ENCODE measurements around the gene EMP2.

EMP2 gene

DNA sequence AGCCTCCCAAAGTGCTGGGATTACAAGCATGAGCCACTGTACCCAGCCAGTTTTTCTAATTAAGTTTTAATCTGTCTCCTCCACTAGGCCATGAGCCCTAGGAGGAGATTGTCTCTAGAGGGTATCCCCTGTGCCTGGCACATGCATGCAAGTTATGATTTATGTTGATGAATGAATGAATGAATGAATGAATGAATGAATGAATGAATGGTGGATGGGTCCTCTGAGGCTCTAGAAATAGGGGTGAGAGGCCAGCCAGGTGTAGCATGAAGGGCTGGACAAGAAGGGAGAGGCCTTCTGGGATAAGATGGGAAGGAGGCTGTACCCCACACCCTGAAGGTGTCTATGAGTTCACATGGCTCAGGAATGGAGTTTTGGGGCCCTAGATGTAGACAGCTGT lies 48.8 kb downstream of the EMP2 start:
- ChIA-PET POLR2A (no interaction called here), CTCF (interaction anchor here (1.1 to 2.8 kb wide), 3 partner anchors 9 to 387 kb away, joined by 4 to 8 read pairs (median 5); no protein-coding TSS in a partner anchor)
- DNase-seq: no peak
- H3K27ac ChIP-seq (ENCODE audit: insufficient read depth in 1 of 2, low read depth in 1 of 2, low read length in 2 of 2, poor library complexity in 1 of 2, severe bottlenecking in 2 of 2): no peak overlapping the region
- H3K4me3 ChIP-seq (ENCODE audit: control insufficient read depth in 1 of 7, extremely low read depth in 1 of 7, insufficient read depth in 4 of 7, low read depth in 2 of 7, low read length in 6 of 7): no peak overlapping the region
- no peaks in the 10 kb centered on the region for H3K9me3 ChIP-seq (ENCODE audit: control extremely low read depth in 1 of 5, control insufficient read depth in 4 of 5, insufficient read depth in 2 of 5, low read depth in 1 of 5, low read length in 4 of 5)
- H3K27me3 ChIP-seq (replicated peaks in 2 of 5; ENCODE audit: control insufficient read depth in 4 of 5, insufficient read depth in 5 of 5, low read length in 4 of 5): no peaks in the 10 kb centered on the region
- H3K4me1 ChIP-seq (ENCODE audit: control extremely low read depth in 1 of 4, control insufficient read depth in 4 of 4, insufficient read depth in 4 of 4, low read length in 3 of 4): no peaks in the 10 kb centered on the region
- no peaks in the 10 kb centered on the region for H3K36me3 ChIP-seq (ENCODE audit: control insufficient read depth in 4 of 4, insufficient read depth in 4 of 4, low read length in 3 of 4)

DNA sequence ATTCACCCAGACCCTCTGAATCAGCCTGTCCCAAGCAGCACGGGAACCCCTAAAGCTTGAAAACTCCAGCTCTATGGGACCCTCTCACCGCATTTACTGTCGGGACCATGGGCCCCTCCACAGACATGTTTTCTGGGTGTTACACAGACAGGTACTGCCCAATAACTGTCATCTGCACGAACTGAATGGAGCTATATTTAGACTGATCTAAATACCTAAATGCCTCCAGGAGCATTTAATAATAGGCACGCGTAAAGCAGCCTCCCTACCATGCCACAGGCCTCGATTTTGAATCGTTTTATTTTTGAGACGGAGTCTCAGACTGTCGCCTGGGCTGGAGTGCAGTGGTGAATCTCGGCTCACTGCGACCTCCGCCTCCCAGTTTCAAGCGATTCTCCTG lies 49.7 kb downstream of the EMP2 start:
- Histone ChIP-seq H3K4me3 (ENCODE audit: control insufficient read depth in 1 of 7, extremely low read depth in 1 of 7, insufficient read depth in 4 of 7, low read depth in 2 of 7, low read length in 6 of 7) (no peak overlapping the region), H3K9me3 (ENCODE audit: control extremely low read depth in 1 of 5, control insufficient read depth in 4 of 5, insufficient read depth in 2 of 5, low read depth in 1 of 5, low read length in 4 of 5) (no peaks in the 10 kb centered on the region), H3K36me3 (ENCODE audit: control insufficient read depth in 4 of 4, insufficient read depth in 4 of 4, low read length in 3 of 4) (no peaks in the 10 kb centered on the region), H3K4me1 (ENCODE audit: control extremely low read depth in 1 of 4, control insufficient read depth in 4 of 4, insufficient read depth in 4 of 4, low read length in 3 of 4) (no peaks in the 10 kb centered on the region), H3K27me3 (replicated peaks in 2 of 5; ENCODE audit: control insufficient read depth in 4 of 5, insufficient read depth in 5 of 5, low read length in 4 of 5) (no peaks in the 10 kb centered on the region), H3K27ac (ENCODE audit: insufficient read depth in 1 of 2, low read depth in 1 of 2, low read length in 2 of 2, poor library complexity in 1 of 2, severe bottlenecking in 2 of 2) (no peak overlapping the region)
- no peak for DNase-seq
- CTCF ChIA-PET: interaction anchor here (1.1 to 1.6 kb wide), 2 partner anchors 10 to 388 kb away, joined by 4 to 5 read pairs; no protein-coding TSS in a partner anchor
- whole genome bisulfite sequencing (ENCODE audit: insufficient coverage): 96% methylated on average over 12 of the region's 14 CpGs
- POLR2A ChIA-PET: no interaction called here

GRCh38 chr16:10529895-10530669 lies 50.3 kb downstream of the EMP2 start:
- WGBS (ENCODE audit: insufficient coverage): 100% methylated on average over 1 of the region's 1 CpG
- Histone ChIP-seq H3K9me3 (ENCODE audit: control extremely low read depth in 1 of 5, control insufficient read depth in 4 of 5, insufficient read depth in 2 of 5, low read depth in 1 of 5, low read length in 4 of 5) (no peaks in the 10 kb centered on the region), H3K4me1 (ENCODE audit: control extremely low read depth in 1 of 4, control insufficient read depth in 4 of 4, insufficient read depth in 4 of 4, low read length in 3 of 4) (no peaks in the 10 kb centered on the region), H3K4me3 (ENCODE audit: control insufficient read depth in 1 of 7, extremely low read depth in 1 of 7, insufficient read depth in 4 of 7, low read depth in 2 of 7, low read length in 6 of 7) (no peak overlapping the region), H3K27me3 (replicated peaks in 2 of 5; ENCODE audit: control insufficient read depth in 4 of 5, insufficient read depth in 5 of 5, low read length in 4 of 5) (no peaks in the 10 kb centered on the region), H3K27ac (ENCODE audit: insufficient read depth in 1 of 2, low read depth in 1 of 2, low read length in 2 of 2, poor library complexity in 1 of 2, severe bottlenecking in 2 of 2) (no peak overlapping the region), H3K36me3 (ENCODE audit: control insufficient read depth in 4 of 4, insufficient read depth in 4 of 4, low read length in 3 of 4) (no peaks in the 10 kb centered on the region)
- ChIA-PET CTCF (interaction anchor here (1.6 kb wide), 1 partner anchor 9 kb away, joined by 5 read pairs; no protein-coding TSS in a partner anchor), POLR2A (no interaction called here)
- DNase-seq: peak in 2 of 3 donors; percentile 12 to 33

- ChIA-PET POLR2A (interaction anchor here (0.6 kb wide), 1 partner anchor 14 kb away, joined by 3 read pairs; no protein-coding TSS in a partner anchor), CTCF (no interaction called here)
- H3K27ac ChIP-seq (ENCODE audit: insufficient read depth in 1 of 2, low read depth in 1 of 2, low read length in 2 of 2, poor library complexity in 1 of 2, severe bottlenecking in 2 of 2): no peak overlapping the region
Measured at GRCh38 chr16:10528635-10529034, 51.8 kb downstream of the EMP2 start.

GRCh38 chr16:10526962-10527361 lies 53.4 kb downstream of the EMP2 start:
- POLR2A ChIA-PET: no interaction called here
- CTCF ChIA-PET: no interaction called here
- Histone ChIP-seq H3K4me3 (ENCODE audit: control insufficient read depth in 1 of 7, extremely low read depth in 1 of 7, insufficient read depth in 4 of 7, low read depth in 2 of 7, low read length in 6 of 7) (no peak overlapping the region), H3K27me3 (replicated peaks in 2 of 5; ENCODE audit: control insufficient read depth in 4 of 5, insufficient read depth in 5 of 5, low read length in 4 of 5) (no peaks in the 10 kb centered on the region), H3K9me3 (ENCODE audit: control extremely low read depth in 1 of 5, control insufficient read depth in 4 of 5, insufficient read depth in 2 of 5, low read depth in 1 of 5, low read length in 4 of 5) (no peaks in the 10 kb centered on the region), H3K27ac (ENCODE audit: insufficient read depth in 1 of 2, low read depth in 1 of 2, low read length in 2 of 2, poor library complexity in 1 of 2, severe bottlenecking in 2 of 2) (no peak overlapping the region), H3K36me3 (ENCODE audit: control insufficient read depth in 4 of 4, insufficient read depth in 4 of 4, low read length in 3 of 4) (no peaks in the 10 kb centered on the region), H3K4me1 (ENCODE audit: control extremely low read depth in 1 of 4, control insufficient read depth in 4 of 4, insufficient read depth in 4 of 4, low read length in 3 of 4) (no peaks in the 10 kb centered on the region)
- DNase-seq: no peak
- WGBS (ENCODE audit: insufficient coverage): 92% methylated on average over 2 of the region's 7 CpGs

More at GRCh38 chr16:10528635-10529034, 51.8 kb downstream of the EMP2 start:
- Histone ChIP-seq H3K4me3 (ENCODE audit: control insufficient read depth in 1 of 7, extremely low read depth in 1 of 7, insufficient read depth in 4 of 7, low read depth in 2 of 7, low read length in 6 of 7) (no peak overlapping the region), H3K36me3 (ENCODE audit: control insufficient read depth in 4 of 4, insufficient read depth in 4 of 4, low read length in 3 of 4) (no peaks in the 10 kb centered on the region), H3K4me1 (ENCODE audit: control extremely low read depth in 1 of 4, control insufficient read depth in 4 of 4, insufficient read depth in 4 of 4, low read length in 3 of 4) (no peaks in the 10 kb centered on the region), H3K9me3 (ENCODE audit: control extremely low read depth in 1 of 5, control insufficient read depth in 4 of 5, insufficient read depth in 2 of 5, low read depth in 1 of 5, low read length in 4 of 5) (no peaks in the 10 kb centered on the region), H3K27me3 (replicated peaks in 2 of 5; ENCODE audit: control insufficient read depth in 4 of 5, insufficient read depth in 5 of 5, low read length in 4 of 5) (no peaks in the 10 kb centered on the region)
- WGBS (ENCODE audit: insufficient coverage): 82% methylated on average over 4 of the region's 8 CpGs
- DNase-seq: no peak

GRCh38 chr16:10525214-10525825 lies 55.1 kb downstream of the EMP2 start:
- POLR2A ChIA-PET: no interaction called here
- DNase-seq: no peak
- Histone ChIP-seq H3K27me3 (replicated peaks in 2 of 5; ENCODE audit: control insufficient read depth in 4 of 5, insufficient read depth in 5 of 5, low read length in 4 of 5) (no peaks in the 10 kb centered on the region), H3K27ac (ENCODE audit: insufficient read depth in 1 of 2, low read depth in 1 of 2, low read length in 2 of 2, poor library complexity in 1 of 2, severe bottlenecking in 2 of 2) (no peak overlapping the region), H3K36me3 (ENCODE audit: control insufficient read depth in 4 of 4, insufficient read depth in 4 of 4, low read length in 3 of 4) (no peaks in the 10 kb centered on the region), H3K4me3 (ENCODE audit: control insufficient read depth in 1 of 7, extremely low read depth in 1 of 7, insufficient read depth in 4 of 7, low read depth in 2 of 7, low read length in 6 of 7) (no peak overlapping the region), H3K9me3 (ENCODE audit: control extremely low read depth in 1 of 5, control insufficient read depth in 4 of 5, insufficient read depth in 2 of 5, low read depth in 1 of 5, low read length in 4 of 5) (no peaks in the 10 kb centered on the region), H3K4me1 (ENCODE audit: control extremely low read depth in 1 of 4, control insufficient read depth in 4 of 4, insufficient read depth in 4 of 4, low read length in 3 of 4) (no peaks in the 10 kb centered on the region)
- CTCF ChIA-PET: interaction anchor here (0.6 to 1.2 kb wide), 2 partner anchors 11 to 12 kb away, joined by 3 to 4 read pairs; no protein-coding TSS in a partner anchor
- WGBS (ENCODE audit: insufficient coverage): 100% methylated on average over 4 of the region's 6 CpGs

DNA sequence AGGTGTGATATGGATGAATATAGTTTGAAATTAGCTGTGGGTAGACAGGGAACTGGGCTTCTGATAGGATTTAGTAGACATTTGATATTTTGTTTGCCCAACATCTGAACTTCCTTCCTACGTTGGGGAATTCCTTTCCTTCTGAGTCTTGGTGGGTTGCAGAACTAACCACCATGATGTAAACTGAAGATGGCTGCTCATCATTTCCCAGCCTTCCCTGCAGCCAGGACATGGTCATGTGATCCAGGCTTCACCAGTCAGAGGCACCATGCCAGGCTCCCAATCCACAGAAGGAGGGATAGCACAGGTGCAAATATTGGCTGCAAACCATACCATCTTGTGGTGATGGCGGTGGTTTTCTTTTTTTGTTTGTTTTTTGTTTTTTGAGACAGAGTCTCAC lies 57.4 kb downstream of the EMP2 start:
- CTCF ChIA-PET: interaction anchor here (1.3 to 3.5 kb wide), 4 partner anchors 9 to 393 kb away, joined by 3 to 12 read pairs (median 6); no protein-coding TSS in a partner anchor
- Histone ChIP-seq H3K4me3 (ENCODE audit: control insufficient read depth in 1 of 7, extremely low read depth in 1 of 7, insufficient read depth in 4 of 7, low read depth in 2 of 7, low read length in 6 of 7) (no peak overlapping the region), H3K9me3 (ENCODE audit: control extremely low read depth in 1 of 5, control insufficient read depth in 4 of 5, insufficient read depth in 2 of 5, low read depth in 1 of 5, low read length in 4 of 5) (no peaks in the 10 kb centered on the region), H3K4me1 (ENCODE audit: control extremely low read depth in 1 of 4, control insufficient read depth in 4 of 4, insufficient read depth in 4 of 4, low read length in 3 of 4) (no peaks in the 10 kb centered on the region), H3K27ac (ENCODE audit: insufficient read depth in 1 of 2, low read depth in 1 of 2, low read length in 2 of 2, poor library complexity in 1 of 2, severe bottlenecking in 2 of 2) (no peak overlapping the region), H3K36me3 (ENCODE audit: control insufficient read depth in 4 of 4, insufficient read depth in 4 of 4, low read length in 3 of 4) (no peaks in the 10 kb centered on the region), H3K27me3 (replicated peaks in 2 of 5; ENCODE audit: control insufficient read depth in 4 of 5, insufficient read depth in 5 of 5, low read length in 4 of 5) (no peaks in the 10 kb centered on the region)
- no peak for DNase-seq
- WGBS (ENCODE audit: insufficient coverage): 44% methylated on average over 1 of the region's 2 CpGs
- POLR2A ChIA-PET: no interaction called here

All from common myeloid progenitor, CD34-positive (primary cell).